Erythroblast (primary cell): ENCODE data around the gene ANAPC15.
A peak's percentile ranks its signal among the peaks of the same experiment; 100 is the strongest.

Experiments
- GATA1 ChIP-seq: IDR thresholded peaks from 2 replicates; pipeline ENCODE4 v1.6.1; 2011; ENCODE audit warnings: low read depth, mild to moderate bottlenecking, control low read depth, low read length, moderate library complexity
- POLR2A ChIP-seq: IDR thresholded peaks from 2 replicates; pipeline ENCODE4 v1.6.1; 2011; ENCODE audit warnings: mild to moderate bottlenecking, low read length

DNA sequence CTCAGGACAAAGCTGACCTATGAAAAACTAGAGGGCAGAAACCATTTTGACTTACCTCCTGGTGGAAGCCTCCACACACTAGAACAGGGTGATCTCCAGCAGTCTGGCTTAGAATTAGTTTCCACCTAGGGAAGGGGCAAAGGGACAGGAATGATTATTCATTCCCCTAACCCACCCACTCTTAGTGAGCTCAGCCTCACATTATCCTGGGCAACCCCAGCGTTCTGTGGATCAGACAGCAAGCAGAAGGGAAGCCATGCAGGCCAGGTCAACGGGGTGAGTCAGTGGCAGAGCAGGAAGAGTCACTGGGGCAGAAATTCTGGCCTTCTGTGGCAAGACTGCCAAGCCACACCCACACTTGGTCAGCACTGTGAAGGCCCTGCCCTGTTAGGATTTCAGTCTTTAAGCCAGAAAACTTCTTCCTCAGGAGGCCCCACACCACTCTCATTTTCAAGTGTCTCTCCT, 42.7 kb downstream of the ANAPC15 start:
- peak; percentile 61 for TF ChIP-seq POLR2A
- TF ChIP-seq GATA1, result no peak
